Measurements from ENCODE around the gene GFI1B. TPM values are rescaled to one million over a fixed set of nuclear protein-coding genes. Genes with fewer than 3 reads are reported as not detected.

The GFI1B gene
- total and polyA plus RNA-seq, 2 of the 13 experiments (the other 11 are each of a cell fraction or from before 2014, with no cell fraction given): 0.15 to 0.51 TPM

- TF ChIP-seq, protein P1, sequence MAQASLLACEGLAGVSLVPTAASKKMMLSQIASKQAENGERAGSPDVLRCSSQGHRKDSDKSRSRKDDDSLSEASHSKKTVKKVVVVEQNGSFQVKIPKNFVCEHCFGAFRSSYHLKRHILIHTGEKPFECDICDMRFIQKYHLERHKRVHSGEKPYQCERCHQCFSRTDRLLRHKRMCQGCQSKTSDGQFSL (CRISPR knock-in tag; IDR thresholded peaks at IDR 0.05): no peak; the same call in 1 of the 2 replicates
- TF ChIP-seq SP140L (CRISPR knock-in tag; IDR thresholded peaks at IDR 0.05; ENCODE audit: borderline replicate concordance) (no peak), KLF15 (CRISPR knock-in tag; IDR thresholded peaks at IDR 0.05; ENCODE audit: borderline replicate concordance) (peak; percentile 42; the same call in 1 of the 2 replicates), ISL2 (CRISPR knock-in tag; IDR thresholded peaks at IDR 0.05) (0 out of 2 replicates have a peak, but pooled peaks have one; percentile 6), ZNF232 (CRISPR knock-in tag; IDR thresholded peaks at IDR 0.05; ENCODE audit: borderline replicate concordance) (no peak), AHR (CRISPR knock-in tag; IDR thresholded peaks at IDR 0.05) (0 out of 2 replicates have a peak, but pooled peaks have one; percentile 54), ZNF180 (CRISPR knock-in tag; IDR thresholded peaks at IDR 0.05; ENCODE audit: borderline replicate concordance, low read depth) (no peak), PPARG (CRISPR knock-in tag; conservative IDR thresholded peaks at IDR 0.05) (no peak), IRF2 (CRISPR knock-in tag; IDR thresholded peaks at IDR 0.05) (peak; percentile 26; the same call in 1 of the 2 replicates), YY1 (IDR thresholded peaks at IDR 0.05; ENCODE audit: insufficient read depth, insufficient replicate concordance, low read depth, low read length) (peak; percentile 98), ZNF772 (CRISPR knock-in tag; IDR thresholded peaks at IDR 0.05) (peak; percentile 79), ZSCAN22 (CRISPR knock-in tag; IDR thresholded peaks at IDR 0.05) (no peak), ZNF746 (CRISPR knock-in tag; IDR thresholded peaks at IDR 0.05) (peak; percentile 83; the same call in 1 of the 2 replicates), ZNF777 (CRISPR knock-in tag; IDR thresholded peaks at IDR 0.05) (peak; percentile 48; the same call in 1 of the 2 replicates), MTA3 (CRISPR knock-in tag; IDR thresholded peaks at IDR 0.05) (no peak), KLF9 (CRISPR knock-in tag; IDR thresholded peaks at IDR 0.05; ENCODE audit: low read depth) (peak; percentile 91; the same call in 1 of the 2 replicates)
- TF ChIP-seq, protein P2, sequence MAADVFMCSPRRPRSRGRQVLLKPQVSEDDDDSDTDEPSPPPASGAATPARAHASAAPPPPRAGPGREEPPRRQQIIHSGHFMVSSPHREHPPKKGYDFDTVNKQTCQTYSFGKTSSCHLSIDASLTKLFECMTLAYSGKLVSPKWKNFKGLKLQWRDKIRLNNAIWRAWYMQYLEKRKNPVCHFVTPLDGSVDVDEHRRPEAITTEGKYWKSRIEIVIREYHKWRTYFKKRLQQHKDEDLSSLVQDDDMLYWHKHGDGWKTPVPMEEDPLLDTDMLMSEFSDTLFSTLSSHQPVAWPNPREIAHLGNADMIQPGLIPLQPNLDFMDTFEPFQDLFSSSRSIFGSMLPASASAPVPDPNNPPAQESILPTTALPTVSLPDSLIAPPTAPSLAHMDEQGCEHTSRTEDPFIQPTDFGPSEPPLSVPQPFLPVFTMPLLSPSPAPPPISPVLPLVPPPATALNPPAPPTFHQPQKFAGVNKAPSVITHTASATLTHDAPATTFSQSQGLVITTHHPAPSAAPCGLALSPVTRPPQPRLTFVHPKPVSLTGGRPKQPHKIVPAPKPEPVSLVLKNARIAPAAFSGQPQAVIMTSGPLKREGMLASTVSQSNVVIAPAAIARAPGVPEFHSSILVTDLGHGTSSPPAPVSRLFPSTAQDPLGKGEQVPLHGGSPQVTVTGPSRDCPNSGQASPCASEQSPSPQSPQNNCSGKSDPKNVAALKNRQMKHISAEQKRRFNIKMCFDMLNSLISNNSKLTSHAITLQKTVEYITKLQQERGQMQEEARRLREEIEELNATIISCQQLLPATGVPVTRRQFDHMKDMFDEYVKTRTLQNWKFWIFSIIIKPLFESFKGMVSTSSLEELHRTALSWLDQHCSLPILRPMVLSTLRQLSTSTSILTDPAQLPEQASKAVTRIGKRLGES (CRISPR knock-in tag; IDR thresholded peaks at IDR 0.05; ENCODE audit: borderline replicate concordance): peak; percentile 33; the same call in 1 of the 2 replicates
- TF ChIP-seq, protein P3, sequence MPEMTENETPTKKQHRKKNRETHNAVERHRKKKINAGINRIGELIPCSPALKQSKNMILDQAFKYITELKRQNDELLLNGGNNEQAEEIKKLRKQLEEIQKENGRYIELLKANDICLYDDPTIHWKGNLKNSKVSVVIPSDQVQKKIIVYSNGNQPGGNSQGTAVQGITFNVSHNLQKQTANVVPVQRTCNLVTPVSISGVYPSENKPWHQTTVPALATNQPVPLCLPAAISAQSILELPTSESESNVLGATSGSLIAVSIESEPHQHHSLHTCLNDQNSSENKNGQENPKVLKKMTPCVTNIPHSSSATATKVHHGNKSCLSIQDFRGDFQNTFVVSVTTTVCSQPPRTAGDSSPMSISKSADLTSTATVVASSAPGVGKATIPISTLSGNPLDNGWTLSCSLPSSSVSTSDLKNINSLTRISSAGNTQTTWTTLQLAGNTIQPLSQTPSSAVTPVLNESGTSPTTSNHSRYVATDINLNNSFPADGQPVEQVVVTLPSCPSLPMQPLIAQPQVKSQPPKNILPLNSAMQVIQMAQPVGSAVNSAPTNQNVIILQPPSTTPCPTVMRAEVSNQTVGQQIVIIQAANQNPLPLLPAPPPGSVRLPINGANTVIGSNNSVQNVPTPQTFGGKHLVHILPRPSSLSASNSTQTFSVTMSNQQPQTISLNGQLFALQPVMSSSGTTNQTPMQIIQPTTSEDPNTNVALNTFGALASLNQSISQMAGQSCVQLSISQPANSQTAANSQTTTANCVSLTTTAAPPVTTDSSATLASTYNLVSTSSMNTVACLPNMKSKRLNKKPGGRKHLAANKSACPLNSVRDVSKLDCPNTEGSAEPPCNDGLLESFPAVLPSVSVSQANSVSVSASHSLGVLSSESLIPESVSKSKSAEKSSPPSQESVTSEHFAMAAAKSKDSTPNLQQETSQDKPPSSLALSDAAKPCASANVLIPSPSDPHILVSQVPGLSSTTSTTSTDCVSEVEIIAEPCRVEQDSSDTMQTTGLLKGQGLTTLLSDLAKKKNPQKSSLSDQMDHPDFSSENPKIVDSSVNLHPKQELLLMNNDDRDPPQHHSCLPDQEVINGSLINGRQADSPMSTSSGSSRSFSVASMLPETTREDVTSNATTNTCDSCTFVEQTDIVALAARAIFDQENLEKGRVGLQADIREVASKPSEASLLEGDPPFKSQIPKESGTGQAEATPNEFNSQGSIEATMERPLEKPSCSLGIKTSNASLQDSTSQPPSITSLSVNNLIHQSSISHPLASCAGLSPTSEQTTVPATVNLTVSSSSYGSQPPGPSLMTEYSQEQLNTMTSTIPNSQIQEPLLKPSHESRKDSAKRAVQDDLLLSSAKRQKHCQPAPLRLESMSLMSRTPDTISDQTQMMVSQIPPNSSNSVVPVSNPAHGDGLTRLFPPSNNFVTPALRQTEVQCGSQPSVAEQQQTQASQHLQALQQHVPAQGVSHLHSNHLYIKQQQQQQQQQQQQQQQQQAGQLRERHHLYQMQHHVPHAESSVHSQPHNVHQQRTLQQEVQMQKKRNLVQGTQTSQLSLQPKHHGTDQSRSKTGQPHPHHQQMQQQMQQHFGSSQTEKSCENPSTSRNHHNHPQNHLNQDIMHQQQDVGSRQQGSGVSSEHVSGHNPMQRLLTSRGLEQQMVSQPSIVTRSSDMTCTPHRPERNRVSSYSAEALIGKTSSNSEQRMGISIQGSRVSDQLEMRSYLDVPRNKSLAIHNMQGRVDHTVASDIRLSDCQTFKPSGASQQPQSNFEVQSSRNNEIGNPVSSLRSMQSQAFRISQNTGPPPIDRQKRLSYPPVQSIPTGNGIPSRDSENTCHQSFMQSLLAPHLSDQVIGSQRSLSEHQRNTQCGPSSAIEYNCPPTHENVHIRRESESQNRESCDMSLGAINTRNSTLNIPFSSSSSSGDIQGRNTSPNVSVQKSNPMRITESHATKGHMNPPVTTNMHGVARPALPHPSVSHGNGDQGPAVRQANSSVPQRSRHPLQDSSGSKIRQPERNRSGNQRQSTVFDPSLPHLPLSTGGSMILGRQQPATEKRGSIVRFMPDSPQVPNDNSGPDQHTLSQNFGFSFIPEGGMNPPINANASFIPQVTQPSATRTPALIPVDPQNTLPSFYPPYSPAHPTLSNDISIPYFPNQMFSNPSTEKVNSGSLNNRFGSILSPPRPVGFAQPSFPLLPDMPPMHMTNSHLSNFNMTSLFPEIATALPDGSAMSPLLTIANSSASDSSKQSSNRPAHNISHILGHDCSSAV (CRISPR knock-in tag; IDR thresholded peaks at IDR 0.05; ENCODE audit: borderline replicate concordance): no peak
These were observed 34.0 kb upstream of the GFI1B start, which contains the start of gene TSC1 (continued) for GRCh38 chr9:132944294-132945185.

Data from HepG2 (cell line).